NCI-H2081 treated with DMSO at 0.1 percent for 48 hours (cell line): ENCODE data around the gene PNPLA2.

Source experiments
- DNase-seq: peaks from one replicate; lab custom pipeline; 2025; lab: John Stamatoyannopoulos, UW

PNPLA2 gene, protein sequence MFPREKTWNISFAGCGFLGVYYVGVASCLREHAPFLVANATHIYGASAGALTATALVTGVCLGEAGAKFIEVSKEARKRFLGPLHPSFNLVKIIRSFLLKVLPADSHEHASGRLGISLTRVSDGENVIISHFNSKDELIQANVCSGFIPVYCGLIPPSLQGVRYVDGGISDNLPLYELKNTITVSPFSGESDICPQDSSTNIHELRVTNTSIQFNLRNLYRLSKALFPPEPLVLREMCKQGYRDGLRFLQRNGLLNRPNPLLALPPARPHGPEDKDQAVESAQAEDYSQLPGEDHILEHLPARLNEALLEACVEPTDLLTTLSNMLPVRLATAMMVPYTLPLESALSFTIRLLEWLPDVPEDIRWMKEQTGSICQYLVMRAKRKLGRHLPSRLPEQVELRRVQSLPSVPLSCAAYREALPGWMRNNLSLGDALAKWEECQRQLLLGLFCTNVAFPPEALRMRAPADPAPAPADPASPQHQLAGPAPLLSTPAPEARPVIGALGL

DNA sequence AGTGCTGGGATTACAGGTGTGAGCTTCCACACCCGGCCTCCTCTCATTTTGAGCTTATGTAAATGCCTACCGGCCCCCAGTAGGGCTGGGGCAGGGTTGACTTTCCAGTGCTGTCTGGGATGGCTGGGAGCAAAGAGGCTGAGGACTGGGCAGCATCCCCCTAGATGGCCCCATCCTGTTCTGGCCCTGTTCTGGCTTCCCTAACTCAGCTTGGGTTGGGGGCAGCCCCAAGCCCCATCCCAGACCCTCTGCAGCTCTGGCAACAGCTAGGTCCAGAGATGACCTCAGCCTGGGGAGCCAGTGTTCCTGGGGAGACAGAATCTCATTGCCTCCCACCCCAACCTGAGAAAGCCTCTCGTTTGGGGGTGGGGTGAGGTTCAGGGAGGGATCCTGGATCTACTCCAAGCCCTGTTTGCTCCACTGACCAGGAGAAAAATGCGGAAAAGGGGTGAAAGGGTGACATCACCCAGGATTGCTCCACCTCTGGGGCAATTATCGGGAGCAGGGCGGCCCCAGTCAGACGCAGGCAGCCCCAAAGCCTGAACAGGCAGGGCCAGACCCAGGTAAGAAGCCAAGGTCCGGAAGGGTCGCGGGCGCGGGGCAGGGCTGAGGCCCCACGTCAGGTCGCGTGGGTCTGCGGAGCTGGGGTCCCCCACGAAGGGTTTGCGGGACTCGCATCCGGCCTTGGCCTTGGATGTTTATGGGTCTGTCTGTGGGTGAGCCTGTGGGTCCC is at the start of gene PNPLA2:
PNPLA2 (plus strand) TSS at position 519 of the 733 bp plus-strand sequence. CDS start 805 bp downstream, outside the sequence.
- no peak for DNase-seq

DNA sequence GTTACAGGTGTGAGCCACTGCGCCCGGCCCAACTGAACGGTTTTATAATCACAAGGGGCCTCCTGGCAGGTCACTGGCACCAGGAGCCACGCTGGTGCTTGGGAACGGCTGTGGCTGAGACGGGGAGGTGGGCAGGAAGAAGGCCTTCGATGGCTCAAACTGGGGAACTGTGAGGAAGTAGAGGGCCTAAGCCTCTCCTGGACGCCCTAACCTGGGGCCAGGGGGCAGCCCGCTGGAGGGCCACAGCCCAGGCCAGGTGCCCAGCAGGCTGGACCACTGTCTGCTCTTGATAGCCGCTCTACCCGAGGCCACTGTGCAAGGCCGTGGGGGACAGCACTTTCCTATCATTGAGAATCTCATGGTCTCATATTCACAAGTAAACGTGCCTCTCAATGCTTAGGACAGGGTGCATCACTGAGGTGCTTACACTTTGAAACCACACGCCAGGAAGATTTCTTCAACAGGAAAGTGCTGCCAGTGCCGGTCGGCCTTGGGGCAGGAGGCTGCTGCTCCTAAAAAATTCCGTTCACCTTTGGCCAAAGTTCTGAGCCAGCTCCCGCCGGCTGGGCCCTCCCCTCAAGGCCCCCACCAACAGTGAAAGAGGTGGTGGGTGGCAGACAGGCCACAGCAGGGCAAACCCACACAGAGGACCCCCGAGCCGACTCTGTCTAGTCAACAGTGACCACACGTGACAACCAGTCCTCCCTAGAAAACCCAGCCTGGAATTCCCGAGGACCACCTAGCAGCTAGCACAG is 48.6 kb upstream of the PNPLA2 start:
- DNase-seq = no peak

DNA sequence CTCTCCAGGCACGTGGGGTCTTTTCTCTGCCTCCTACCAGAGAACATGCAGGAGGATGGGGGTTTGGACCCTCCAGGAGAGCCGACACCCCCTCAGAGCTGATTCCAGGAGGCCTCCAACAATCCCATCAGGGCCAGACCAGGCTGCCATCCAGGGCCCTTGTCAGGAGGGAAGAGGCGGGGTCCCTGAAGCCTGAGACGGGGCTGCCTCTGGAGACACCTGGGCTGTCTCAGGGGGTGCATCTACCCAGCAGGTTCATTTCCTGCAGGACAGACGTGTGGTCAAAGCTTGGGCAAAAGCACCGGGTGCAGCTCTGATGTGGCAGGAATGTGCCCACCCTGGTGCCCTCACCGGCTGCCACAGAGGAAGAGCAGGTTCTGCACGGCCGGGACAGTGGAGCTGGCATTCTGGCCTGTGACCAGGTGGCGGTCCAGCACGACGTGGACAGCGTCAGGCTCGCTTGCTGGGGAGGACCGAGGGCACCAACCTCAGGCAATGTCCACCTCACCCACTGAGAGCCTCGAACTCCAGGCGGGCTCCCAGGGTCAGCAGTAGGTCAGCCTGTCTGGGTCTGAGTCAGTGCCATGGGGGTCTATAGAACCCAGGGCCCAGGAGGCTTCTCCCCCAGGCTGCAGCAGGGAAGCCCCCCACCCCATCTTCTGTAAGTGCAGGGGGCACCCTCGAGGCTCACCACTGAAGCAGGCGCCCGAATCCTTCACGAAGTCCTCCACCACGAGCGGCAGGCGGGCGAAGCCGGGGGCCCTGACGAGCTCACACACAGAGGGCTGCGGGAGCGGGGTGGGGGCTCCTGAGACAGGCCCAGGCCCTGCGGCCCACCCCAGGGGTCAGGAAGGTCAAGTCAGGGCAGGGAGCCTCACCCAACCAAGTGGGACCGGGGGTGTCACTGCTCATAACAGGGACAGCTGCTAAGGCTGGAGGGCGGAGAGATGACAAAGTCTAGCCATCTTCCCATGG is 47.8 kb upstream of the PNPLA2 start:
- no peak for DNase-seq

DNA sequence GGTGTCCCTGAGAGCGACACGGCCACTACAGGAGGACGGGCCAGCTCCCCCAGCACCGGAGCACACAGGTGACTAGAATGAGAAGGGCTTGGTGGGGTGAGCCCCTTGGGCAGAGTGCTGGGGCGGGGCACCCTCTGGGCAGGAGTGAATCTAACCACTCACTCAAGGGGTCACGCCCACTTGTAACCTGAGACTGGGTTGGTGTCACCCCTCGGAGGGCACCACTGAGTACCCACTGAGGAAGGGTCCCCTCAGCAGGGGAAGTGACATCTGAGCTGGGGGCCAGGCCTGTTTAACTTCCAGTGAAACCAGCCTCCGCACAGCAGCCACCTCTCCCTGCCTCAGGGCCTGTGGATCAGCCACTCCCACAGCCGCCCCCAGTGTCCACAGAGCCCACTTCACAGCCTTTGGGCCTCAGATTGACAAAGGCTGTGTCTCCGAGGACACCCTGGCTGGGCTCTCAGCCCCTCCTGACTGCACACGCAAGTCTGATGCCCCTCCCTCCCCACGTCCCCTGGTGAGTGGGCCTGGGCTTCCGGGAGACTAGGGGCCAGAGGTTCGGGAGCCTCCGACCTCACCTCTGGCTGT is 47.0 kb upstream of the PNPLA2 start:
- DNase-seq = no peak

DNA sequence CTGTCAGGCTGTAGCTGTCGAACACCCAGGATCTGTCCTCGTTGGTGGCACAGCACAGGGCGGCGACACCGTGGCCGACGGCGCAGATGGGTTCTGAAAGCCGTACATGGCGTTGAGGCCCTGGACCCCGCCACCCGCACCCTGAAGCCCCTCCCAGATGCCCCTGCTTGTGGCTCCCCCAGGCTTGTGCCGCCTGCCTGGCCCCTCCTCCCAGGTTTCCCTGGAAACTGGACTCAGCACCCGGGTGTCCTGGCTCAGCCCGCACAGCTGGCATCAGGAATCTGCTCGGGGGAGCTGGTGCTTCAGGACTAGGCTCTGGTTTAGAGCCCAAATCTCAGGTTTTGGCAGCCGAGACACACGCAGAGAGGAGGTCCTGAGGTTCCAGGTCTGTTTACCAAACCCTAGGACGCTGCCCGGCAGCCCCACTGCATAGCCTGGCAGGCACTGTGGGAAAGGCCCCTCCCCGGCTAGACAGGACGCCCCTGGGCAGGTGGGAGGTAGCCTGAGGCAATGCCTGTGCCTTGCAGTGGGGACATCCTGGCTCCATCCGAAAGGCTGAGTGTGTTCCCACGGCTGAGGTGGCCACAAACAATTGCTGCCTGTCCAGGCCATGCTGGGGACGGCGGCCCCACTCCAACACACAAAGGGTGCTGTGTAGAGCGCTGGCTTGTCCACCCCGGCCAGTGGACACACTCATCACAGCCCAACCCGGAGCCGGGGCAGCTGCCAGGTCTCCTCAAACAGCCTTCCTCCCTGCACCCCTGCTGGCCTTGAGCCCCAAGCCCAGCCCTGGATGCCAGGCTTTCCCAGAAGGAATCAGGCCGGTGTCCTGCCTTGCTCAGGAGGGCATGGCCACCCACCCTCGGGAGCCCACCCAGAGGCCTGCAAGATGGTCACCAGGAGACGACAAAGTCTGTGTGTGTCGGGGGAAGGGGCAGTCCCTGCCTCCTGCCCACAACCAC is 46.0 kb upstream of the PNPLA2 start:
- DNase-seq = no peak

- DNase-seq = no peak
Measured at GRCh38 chr11:773425-773824, 45.3 kb upstream of the PNPLA2 start.

DNA sequence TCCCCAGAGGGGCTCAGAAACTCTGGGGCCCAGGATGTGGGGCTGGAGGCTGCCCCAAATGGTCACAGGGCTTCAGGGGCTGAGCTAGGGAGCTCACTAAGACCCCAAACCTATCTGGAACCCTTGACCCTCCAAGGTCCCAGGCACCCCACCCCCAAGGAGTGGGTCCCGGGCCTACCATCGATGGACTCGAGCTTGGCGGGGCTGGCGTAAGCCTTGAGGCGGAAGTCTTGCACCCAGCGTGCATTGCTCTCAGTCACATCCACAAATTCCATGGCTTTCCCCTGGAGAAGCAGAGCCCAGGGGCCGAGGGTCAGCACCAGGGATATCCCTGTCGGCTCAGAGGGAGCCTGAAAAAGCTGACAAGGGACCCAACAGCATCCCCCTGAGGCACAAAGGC is 44.9 kb upstream of the PNPLA2 start:
- DNase-seq = no peak

DNA sequence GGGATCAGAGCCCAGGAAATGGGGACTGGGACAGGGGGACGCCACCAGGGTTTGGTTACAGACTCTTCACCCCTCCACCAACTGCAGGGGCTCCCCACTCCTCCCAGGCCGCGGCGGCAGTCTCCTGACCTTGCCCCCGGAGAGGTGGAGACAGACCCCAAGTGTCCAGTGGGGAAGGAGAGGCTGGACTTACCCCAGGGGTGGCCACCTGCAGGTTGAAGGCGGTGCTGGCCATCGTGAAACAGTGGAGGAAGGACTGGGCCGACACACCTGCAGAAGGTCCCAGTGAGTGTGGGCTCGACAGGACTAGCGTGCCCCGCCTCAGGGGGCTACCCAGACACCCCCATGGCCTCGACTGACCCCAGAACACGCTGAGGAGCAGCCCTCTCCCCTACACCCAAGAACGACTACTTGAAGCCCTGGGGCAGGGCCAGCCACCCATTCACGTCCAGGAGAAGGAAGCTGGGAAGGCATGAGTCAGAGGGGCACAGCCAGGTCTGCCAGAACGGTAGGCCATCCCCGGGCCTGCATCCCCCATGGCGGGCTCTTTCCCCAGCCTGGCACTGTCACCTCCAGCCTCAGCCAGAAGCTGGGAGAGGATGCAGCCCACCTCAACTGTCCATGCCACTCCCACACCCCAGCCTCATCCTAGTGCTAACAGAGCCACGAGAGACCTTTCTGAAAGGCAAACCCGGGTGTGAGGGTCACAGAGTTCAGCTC is 43.7 kb upstream of the PNPLA2 start:
- no peak for DNase-seq

GRCh38 chr11:776263-776560 is 42.5 kb upstream of the PNPLA2 start:
- DNase-seq = no peak

GRCh38 chr11:776561-777287 is 42.0 kb upstream of the PNPLA2 start:
- DNase-seq = no peak

DNA sequence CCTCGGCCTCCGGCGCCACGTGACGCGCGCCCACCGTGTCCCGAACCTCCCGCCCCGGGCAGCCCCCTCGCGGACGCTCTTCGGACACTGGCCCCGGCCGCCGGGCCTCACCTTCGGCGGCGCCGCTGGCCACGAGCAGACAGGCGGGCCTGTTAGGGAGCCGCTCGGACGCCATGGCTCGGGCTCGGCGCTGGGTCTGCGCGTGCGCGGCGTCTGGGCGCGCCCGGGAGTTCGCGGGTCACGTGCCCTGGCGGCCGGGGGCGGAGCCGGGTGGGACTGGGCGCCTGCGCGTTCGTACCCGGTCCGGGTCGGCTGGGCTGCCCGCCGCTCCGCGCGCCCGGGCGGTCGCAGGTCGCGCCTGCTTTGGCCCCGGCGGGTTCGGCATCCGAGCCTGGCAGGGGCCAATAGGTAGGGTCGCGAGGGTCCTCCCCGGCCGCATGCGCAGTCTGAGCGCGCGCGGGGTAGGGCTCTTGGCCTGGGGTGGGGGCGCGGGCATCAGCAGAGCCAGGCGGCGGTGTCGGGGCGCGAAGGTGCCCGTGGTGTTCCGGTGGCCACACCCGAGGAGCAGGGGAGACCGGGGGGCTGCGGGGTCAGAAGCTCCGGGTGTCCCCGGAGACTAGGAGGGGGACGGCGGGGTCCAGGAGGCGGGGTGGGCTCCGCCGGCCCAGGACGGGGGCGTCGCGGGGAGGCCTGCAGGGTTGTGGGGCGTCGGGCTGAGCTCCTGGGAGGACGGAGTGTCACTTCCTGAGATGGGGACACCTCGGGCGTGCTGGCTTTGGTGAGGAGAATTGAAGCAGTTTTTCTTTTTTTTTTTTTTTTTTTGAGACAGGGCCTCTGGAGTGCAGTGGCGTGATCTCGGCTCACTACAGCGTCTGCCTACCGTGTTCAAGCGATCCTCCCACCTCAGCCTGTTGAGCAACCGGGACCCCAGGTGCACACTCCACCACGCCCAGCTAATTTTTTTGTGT is 41.1 kb upstream of the PNPLA2 start, which contains the start of gene GATD1:
GATD1 (minus strand) TSS at position 200 of the 968 bp plus-strand sequence; CDS start at position 175, 25 bp downstream.
- DNase-seq = peak; percentile 42

DNA sequence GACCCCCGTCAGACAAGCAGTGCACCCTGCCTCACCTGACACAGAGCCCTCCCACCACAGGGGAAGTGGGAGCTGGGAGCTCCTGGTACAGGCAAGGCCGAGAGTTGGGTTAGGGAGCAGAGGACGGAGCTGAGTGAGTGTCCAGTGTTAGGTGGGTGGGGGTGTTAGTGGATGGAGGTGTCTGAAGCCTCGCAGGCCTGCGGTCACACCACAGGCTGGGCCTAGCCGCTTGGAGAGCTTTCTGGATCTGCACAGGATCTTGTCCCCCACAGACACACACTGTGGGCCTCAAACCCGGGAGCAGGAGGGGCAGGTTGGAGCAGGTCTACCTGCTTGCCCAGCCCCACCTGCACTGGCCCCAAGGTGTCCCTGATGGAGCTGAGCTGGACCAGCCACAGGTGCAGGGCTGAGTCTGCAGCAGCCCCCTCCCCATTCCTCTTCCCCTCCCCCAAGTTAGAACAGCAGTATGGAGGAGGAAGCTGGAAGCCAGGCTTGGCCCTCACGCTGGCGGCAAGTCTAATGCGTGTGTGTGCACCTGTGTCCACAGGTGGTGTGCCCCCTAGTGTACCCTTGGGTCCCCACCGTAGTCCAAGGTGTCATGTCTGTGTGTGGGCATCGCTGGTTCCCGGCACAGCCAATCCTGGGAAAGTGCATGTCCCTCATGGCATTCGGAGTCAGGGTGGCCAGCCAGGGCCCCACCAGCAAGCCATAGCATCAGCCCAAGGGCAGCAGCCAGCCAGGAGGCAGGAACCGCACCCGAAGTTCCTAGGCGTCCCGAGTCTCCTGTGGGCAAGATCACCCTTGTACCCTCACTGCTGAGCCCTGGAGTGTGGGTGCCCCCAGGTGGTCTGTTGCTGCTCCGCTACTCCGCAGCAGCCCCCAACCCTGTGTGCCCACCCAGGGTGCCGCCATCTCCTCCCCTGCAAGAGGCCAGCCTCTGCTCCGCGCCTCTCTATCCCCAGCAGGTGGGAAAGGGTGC is 39.4 kb upstream of the PNPLA2 start:
- DNase-seq = no peak

DNA sequence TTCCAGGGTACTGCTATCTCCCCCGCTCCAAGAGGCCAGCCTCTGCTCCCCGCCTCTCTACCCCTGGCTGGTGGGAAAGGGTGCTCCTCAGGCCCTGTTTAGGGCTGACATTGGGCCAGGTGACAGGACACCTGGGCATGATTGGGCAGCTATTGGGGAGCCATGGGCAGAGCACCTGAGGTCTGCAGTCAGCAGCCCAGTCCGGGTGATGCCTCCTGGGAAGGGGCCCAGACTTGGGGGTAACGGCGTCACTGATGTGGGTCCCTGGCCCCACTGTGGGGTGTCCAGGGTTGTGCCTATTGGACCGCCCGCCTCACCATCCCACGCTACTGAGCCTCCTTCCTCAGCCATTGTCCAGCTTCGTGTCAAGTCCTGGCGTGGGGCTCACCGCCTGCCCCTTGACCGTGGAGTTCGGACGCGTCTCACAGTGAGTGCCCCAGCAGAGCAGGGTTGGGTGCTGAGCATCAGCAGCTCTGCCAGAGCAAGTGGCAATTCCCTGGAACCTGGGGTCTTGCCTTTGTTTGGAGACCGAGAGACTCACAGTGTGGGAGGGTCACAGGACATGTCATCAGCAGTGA is 38.7 kb upstream of the PNPLA2 start:
- no peak for DNase-seq

DNA sequence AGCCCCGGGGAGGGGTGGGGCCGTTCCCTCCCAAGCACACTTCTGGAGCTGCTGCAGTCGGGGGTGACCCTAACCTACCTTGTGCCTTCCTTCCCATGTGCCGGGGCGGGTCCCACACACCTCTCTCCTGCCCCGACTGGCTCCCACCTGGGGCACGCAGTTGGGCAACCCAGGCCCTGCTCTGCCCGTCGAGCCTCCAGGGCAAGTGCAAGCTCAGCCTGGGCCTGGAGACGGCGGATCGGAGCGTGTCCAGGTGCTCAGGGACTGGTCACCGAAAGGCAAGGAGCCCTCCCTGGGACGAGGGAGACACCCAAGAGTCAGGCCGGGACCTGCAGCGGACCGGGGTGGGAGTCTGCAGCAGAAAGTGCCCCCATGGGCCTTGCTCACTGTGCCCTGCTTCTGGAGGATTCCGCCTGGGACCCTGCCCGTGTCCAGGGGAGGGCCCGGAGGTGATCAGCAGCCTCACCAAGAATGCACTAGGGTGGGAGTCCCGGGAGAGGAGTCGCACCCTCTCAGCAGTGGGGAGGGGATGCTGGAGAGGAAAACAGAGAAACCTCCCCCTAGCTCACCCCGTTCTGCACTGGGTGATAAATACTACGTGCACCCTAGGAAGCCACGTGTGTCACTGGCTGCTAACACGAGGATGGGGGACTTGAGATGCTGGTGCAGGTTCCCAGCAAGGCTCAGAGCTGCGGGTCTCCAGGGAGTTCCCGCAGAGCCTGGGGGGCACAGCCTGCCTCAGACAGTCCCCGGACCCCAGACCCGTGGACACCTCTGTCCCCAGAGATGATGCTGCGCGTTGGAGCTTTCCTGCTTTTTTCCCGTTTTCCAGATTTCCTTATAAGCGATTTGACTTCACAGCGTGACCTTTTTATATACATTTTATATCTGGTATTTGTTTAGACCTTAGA is 36.2 kb upstream of the PNPLA2 start:
- DNase-seq = no peak
